ENCODE measurements around the gene PSMA2.

DNA sequence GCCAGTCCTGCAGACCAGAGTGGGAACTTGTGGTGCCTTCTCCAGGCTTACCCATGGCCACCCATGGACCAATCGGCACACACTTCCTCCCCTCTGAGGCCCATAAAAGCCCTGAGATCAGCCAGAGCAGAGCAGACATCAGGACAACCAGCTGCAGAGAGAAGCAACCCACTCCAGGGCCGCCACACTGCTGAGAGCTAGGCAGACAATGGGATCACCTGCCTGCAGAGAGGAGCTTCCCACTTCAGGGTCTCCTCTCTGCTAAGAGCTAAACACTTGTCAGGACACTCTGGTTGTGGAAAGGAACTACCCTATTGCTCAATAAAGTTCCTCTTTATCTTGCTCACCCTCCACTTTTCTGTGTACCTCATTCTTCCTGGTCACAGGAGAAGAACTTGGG is 54.1 kb downstream of the PSMA2 start:
- TF ChIP-seq, protein P1, sequence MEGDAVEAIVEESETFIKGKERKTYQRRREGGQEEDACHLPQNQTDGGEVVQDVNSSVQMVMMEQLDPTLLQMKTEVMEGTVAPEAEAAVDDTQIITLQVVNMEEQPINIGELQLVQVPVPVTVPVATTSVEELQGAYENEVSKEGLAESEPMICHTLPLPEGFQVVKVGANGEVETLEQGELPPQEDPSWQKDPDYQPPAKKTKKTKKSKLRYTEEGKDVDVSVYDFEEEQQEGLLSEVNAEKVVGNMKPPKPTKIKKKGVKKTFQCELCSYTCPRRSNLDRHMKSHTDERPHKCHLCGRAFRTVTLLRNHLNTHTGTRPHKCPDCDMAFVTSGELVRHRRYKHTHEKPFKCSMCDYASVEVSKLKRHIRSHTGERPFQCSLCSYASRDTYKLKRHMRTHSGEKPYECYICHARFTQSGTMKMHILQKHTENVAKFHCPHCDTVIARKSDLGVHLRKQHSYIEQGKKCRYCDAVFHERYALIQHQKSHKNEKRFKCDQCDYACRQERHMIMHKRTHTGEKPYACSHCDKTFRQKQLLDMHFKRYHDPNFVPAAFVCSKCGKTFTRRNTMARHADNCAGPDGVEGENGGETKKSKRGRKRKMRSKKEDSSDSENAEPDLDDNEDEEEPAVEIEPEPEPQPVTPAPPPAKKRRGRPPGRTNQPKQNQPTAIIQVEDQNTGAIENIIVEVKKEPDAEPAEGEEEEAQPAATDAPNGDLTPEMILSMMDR (IDR thresholded peaks at IDR 0.05), result no peak
- TF ChIP-seq POLR2A (IDR thresholded peaks at IDR 0.05), result no peak
- TF ChIP-seq EP300 (IDR thresholded peaks at IDR 0.05), result no peak
- TF ChIP-seq POLR2AphosphoS5 (IDR thresholded peaks at IDR 0.05), result no peak
